Camera-type eye (tissue), 1 donor: Measurements from ENCODE around the gene KRT28. TPM values are rescaled to one million over a fixed set of nuclear protein-coding genes. Genes with fewer than 3 reads are reported as not detected.

Experiments used
- total RNA-seq: library from RNA; depleted of rRNA; stranded (reverse); fragments of >200 nt; gene quantifications from one replicate; pipeline ENCODE4 v1.2.3, GENCODE V29; 2014

The KRT28 gene, protein sequence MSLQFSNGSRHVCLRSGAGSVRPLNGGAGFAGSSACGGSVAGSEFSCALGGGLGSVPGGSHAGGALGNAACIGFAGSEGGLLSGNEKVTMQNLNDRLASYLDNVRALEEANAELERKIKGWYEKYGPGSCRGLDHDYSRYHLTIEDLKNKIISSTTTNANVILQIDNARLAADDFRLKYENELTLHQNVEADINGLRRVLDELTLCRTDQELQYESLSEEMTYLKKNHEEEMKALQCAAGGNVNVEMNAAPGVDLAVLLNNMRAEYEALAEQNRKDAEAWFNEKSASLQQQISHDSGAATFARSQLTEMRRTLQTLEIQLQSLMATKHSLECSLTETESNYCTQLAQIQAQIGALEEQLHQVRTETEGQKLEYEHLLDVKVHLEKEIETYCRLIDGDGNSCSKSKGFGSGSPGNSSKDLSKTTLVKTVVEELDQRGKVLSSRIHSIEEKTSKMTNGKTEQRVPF
- total RNA-seq = 0.27 TPM

DNA sequence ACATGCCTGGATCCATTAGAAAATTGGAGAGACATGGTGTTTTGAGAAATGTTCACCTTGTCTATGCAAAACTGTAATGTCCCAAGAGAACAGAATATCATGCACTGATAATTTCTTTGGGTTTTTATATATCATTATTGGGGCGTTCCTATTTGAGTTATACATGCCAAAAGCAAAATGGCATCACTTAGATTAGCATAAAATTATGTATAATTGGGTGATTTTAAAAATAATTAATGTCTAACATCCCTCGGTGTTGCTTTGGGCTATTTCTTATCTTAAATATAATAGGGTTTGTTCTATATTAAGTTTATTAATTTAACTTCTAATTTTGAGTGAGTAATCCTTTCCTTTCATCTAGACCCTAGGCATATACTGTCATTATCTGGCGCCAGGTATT lies at the start of gene KRT28:
Gene KRT28 (minus strand): TSS at position 101 of the 400 bp plus-strand sequence. CDS start 66 bp downstream, at position 35.

DNA sequence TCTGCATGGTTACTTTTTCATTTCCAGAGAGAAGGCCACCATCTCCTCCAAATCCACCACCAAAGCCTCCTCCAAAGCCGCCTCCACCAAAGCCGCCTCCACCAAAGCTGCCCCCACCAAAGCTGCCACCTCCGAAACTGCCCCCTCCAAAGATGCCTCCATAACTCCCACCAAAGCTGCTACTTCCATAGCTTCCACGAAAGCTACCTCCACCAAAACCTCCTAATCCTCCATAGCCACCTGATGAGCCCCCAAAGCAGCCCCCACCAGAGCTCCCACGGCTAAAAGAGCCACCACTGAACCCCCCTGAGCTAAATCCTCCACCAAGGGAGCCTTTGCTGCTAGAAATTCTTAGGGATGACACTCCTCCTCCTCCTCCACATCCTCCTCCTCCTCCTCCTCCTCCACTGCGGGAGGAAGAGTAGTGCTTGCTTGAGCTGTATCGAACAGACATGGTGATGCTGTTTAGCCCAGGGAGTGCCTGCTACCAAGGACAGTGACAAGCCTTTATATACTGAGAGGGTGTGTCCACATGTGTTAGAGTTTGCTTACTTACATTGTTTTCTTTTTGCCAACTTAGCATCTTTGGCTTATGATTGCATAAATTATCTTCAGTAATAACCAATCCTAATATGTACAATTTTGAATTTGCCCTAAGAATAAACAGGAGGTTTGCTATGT lies 22.5 kb upstream of the KRT28 start, which contains the start of gene KRT10:
Gene KRT10 (minus strand): TSS at position 483 of the 681 bp plus-strand sequence. CDS start 29 bp downstream, at position 454.

GRCh38 chr17:40782450-40782849 lies 17.3 kb downstream of the KRT28 start, which contains the start of gene KRT27:
TSS of gene KRT27 (minus strand) at chr17:40782550. CDS start at chr17:40782493, 57 bp downstream.

GRCh38 chr17:40772101-40772500 lies 27.7 kb downstream of the KRT28 start, which contains the start of gene KRT26:
TSS of gene KRT26 (minus strand) at chr17:40772201. CDS start at chr17:40772113, 88 bp downstream.

DNA sequence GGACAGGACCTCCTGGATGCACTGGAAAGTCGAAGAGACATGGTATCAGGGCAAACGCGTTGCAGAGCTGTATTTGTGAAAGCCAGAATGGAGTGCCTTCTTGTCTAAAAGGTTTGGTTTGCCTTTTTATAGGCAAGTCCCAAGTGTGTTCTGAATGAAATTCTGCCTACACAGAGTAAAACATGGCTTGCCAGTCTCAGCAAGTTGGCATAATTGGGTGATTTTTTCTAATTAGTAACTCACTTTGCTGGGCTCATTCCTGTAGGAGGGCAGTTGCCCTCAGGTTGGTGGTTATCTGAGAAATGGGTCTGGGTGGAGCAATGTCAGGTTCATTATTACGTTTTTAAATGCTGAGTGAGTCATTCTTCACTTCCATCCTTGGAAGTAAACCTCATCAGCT lies 44.5 kb downstream of the KRT28 start, which contains the start of gene KRT25:
Gene KRT25 (minus strand): TSS at position 101 of the 400 bp plus-strand sequence. CDS start 60 bp downstream, at position 41.

Other genes starting within 250 kb of the KRT28 start
- not detected for gene CCR7, start 234.5 kb downstream of the KRT28 start, total RNA-seq
- 186 TPM for gene SMARCE1, start 152.1 kb downstream of the KRT28 start, total RNA-seq
- gene KRT222, start 134.8 kb downstream of the KRT28 start, total RNA-seq = 11.5 TPM
- gene KRT24, start 96.2 kb downstream of the KRT28 start, total RNA-seq = not detected
- 0.22 TPM for gene KRT25, start 44.6 kb downstream of the KRT28 start, total RNA-seq
- gene KRT26, start 27.8 kb downstream of the KRT28 start, total RNA-seq = not detected
- gene KRT27, start 17.4 kb downstream of the KRT28 start, total RNA-seq = 0.22 TPM
- 14.5 TPM for gene KRT10, start 22.7 kb upstream of the KRT28 start, total RNA-seq
- 50.0 TPM for gene KRT12, start 67.3 kb upstream of the KRT28 start, total RNA-seq
- not detected for gene KRT20, start 85.3 kb upstream of the KRT28 start, total RNA-seq
- 9.0 TPM for gene KRT23, start 137.7 kb upstream of the KRT28 start, total RNA-seq
- 0.44 TPM for gene KRT39, start 167.0 kb upstream of the KRT28 start, total RNA-seq
- gene KRT40, start 184.4 kb upstream of the KRT28 start, total RNA-seq = 1.4 TPM
- gene KRTAP3-3, start 194.2 kb upstream of the KRT28 start, total RNA-seq = not detected
- gene KRTAP3-2, start 199.9 kb upstream of the KRT28 start, total RNA-seq = not detected
- gene KRTAP3-1, start 209.2 kb upstream of the KRT28 start, total RNA-seq = not detected
- not detected for gene KRTAP1-5, start 227.2 kb upstream of the KRT28 start, total RNA-seq
- gene KRTAP1-4, start 230.2 kb upstream of the KRT28 start, total RNA-seq = not detected
- not detected for gene KRTAP1-3, start 234.9 kb upstream of the KRT28 start, total RNA-seq
- gene KRTAP1-1, start 241.5 kb upstream of the KRT28 start, total RNA-seq = not detected
- gene KRTAP2-1, start 247.4 kb upstream of the KRT28 start, total RNA-seq = not detected